HL-60 (cell line): ENCODE measurements around the gene TCP11.

ENCODE experiments used
- CTCF ChIP-seq: IDR thresholded peaks from one replicate; pipeline ENCODE4 v1.5.1; 2011; ENCODE audit warnings: low read length, control low read depth, inconsistent platforms; ENCODE audit not compliant: insufficient read depth
- POLR2AphosphoS5 ChIP-seq: IDR thresholded peaks from 2 replicates; pipeline ENCODE4 v1.6.1; 2012; ENCODE audit warnings: low read depth
- REST ChIP-seq: IDR thresholded peaks from 2 replicates; pipeline ENCODE4 v1.6.1; 2012; ENCODE audit warnings: low read depth; ENCODE audit not compliant: insufficient replicate concordance

- no peak for TF ChIP-seq CTCF
- no peak for TF ChIP-seq REST
- TF ChIP-seq POLR2AphosphoS5: no peak
These were observed 36.5 kb upstream of the TCP11 start for GRCh38 chr6:35177596-35177995.
